GM21360 (cell line): Measurements from ENCODE around the gene RBSN.
A peak's percentile ranks its signal among the peaks of the same experiment; 100 is the strongest.

ENCODE experiments used
- ATAC-seq: cut with Tn5 transposase; IDR thresholded peaks from one replicate; pipeline ENCODE4 v1.9.1; 2021; ENCODE audit warnings: mild to moderate bottlenecking, moderate library complexity; ENCODE audit not compliant: unreplicated experiment

Gene RBSN

DNA sequence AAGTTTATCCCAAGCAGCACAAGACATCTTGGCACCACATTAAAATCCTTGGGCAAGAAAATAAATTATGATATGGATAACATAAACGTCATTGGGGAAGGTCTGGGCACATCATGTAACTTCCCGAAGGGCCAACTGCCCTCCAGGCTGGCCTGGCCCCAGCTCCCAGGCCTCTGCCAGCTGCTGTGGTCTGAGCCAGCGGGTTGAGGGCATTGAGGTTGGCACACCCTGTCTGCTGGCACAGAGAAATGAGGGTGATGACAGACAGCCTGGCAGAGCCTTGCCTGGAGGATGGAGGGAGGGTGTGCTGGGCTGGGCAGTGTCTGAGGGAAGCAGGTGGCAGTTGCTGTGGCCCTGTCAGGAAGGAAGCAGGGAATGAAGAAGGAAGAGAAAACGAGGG lies 3.3 kb upstream of the RBSN start:
- no peak for ATAC-seq

DNA sequence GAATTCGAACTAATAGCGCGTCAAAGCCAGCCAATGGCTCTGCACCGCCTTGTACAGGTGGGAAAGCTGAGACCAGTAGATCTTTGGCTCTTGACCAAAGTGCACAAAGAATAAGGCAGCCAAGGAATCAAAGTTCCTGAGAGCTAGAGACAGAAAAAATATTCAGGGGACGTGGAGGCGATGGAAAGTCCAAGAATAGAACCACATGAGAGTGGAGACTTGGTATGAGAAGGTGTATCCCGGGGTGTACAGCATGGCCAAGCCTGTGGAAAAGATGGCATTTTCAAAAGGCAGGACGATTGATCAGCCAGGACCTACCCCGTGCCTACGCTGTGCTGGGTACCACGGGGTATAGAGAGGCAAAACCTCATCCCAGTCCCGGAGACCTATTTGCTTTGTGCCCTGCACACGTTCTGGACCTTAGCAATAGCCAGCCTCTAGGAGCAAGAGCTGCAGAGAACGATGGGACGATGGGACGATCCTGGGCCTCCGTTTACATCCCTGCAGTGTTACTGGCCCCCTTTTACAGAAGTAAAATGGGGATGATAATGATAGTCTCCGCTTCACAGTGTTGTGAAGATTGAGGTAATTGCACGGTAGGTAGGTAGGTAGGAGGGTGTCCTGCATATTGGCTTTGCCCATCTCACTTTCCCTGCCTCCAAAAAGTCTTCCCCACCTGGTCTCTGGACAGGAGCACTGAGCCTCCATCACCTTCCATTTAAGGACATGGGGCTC lies 583 bp upstream of the RBSN start:
- no peak for ATAC-seq

DNA sequence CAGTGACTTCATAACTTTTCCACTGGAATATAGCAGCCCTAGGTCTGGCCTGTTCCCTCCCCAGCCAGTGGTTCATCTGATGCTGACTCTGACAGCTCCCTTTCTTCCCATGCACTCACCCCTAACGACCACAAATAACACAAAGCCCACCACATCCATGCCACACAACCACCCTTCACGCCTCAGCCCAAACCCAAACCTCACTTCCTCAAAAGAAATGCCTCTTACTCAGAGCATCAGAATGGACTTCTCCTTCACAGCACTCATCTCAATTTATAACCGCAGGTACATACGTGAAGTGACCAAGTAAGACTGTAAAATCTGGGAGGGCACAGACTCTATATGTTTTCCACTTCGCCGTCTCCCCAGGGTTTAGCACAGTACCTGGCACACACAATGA lies 1.1 kb downstream of the RBSN start:
- no peak for ATAC-seq

DNA sequence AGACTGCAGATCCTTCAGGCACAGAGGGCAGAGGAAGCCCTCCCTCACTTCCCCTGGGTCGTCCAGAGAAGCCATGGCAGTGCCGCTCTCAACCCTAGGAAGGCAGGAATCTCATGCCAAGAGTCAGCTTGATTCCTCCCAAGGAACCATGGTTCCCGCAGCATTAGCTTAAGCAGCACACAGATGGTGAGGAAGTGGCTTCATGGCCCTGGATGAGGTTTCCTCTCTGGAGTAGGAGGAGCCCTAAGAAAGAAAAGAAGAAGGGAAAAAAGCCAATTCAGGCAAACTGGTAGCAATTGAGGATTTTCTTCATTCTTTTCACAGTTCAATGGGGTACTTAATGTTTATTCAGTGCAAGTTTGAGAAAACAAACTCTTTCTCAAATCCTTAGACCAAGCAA lies 2.9 kb downstream of the RBSN start:
- ATAC-seq: no peak

DNA sequence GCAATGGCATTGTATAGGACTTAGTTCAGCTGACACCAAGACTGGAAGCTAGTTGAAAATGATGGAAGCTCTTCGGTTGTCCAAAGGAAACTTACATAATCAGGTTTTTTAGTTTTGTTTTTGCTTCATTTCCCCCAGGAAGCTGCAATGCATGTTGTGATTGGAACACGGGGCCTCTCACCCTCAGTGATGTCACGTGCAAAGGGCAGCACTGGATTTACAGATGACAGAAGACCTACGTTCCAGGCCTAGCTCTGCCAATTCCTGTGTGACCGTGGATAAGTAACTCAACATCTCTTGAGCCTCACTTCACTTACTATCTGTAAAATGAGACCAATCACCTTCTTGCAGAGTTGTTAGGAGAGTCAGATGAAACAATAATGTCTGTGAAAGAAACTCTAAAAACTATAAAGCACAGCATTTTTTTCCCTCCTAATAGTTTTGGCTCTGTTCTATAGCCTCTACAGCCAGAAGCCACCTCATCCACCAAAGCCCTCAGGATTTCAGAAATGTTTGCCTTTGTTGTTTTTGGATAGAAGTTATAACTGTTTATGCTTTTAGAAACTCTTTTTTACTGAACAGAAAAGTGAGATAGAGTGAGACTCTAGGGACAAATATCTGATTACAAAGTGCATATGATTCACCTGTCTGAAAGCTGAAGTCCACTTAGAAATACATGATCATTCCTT lies 4.6 kb downstream of the RBSN start:
- no peak for ATAC-seq

DNA sequence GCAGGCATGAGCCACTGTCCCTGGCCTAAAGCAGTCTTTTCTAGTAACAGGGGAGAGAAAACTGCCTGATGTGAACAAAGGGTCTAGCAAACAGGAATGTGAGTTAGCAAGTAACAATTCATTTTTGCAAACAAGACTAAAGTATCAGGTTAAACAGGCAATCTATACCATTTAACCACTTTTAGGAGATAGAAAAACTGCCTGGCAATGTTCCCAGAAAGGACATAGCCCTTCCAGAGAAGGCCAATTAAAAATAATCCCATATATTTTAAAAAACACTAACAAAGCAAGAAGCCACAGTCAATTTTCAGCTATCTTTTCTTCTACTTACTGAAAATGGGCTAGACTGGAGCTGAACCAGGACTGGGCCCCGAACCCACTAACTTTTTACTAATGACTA lies 6.3 kb downstream of the RBSN start:
- no peak for ATAC-seq

GRCh38 chr3:15091575-15091974 lies 7.4 kb downstream of the RBSN start:
- ATAC-seq: no peak

DNA sequence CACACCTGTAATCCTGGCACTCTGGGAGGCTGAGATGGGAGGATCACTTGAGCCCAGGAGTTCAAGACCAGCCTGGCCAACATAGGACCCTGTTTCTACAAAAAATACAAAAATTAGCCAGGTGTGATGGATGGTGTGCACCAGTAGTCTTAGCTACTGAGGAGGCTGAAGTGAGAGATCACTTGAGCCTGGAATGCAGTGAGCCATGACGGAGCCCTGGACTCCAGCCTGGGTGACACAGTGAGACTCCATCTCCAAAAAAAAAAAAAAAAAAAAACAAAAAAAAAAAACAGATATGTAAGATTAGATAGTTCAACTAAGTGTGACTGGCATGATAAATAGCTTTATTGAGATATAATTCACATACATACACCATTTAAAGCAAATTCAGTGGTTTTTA lies 9.7 kb downstream of the RBSN start:
- ATAC-seq: no peak

DNA sequence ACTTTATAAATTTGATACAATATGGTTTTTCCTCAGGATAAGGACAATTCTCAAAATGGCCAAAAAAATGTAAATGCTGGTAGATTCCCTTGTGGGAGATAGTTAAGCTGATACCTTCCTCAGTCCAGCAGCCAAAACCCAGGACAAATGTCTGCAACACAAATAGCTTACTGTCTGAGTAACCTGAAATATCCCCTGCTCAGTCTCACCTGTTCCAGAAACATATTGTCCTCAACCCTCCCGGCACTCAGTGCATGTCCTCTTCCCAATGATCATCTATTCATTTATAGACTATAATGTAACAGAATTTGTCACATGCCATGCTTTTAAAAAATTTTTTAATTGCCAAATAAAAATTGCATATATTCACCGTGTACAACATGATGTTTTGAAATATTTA lies 12.2 kb downstream of the RBSN start:
- no peak for ATAC-seq

GRCh38 chr3:15086263-15086662 lies 12.7 kb downstream of the RBSN start:
- no peak for ATAC-seq

DNA sequence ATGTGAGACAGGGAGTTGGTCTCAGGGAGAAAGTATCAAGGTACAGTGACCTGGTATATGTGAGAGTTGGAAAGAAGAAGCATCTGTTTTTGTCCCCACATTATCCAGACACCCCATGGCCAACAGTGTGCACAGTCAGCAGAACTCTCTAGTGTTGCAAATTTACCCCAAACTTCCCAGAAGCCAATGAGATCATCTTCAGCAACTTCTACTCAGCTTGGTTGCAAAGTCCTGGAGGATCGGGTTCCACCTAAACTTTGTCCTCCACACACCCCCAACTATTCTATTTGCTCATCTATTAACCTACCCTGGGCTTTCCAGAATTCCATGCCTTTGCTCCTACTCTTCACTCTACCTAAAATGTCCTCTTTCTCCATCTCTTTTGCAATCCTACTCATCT lies 15.7 kb downstream of the RBSN start:
- ATAC-seq: no peak

DNA sequence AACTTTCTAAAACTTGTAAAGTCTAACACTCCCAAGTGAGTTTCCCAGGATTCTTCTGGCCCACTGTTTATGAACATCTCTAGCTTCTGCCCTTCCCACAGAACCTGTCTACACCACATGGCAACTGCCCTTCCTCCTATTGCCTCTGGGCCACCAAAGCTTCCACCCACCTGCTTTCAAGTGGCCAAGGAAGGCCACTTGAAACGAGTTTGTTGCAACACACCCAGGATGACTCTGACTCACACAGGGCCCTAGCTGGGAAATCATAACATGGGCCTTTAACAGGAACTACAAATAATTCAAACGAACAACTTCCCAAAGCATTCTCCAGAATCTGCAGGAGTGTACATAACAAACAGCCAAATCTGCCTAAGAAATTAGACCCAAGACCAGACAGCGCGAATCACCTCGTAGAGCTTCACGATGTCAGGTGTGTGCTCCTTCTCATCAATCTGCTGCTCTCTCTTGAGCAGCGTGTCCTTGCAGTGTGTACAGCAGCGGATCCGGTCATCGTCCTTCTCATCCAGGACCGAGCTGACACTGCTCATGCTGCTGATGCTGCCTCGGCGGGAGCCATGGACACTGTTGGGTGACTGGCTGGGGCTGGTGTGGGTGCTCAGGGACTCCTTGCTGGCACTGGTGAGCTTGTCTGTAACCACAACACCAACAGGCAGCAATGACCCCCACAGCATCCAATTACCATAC lies 16.8 kb downstream of the RBSN start:
- no peak for ATAC-seq

GRCh38 chr3:15079091-15079490 lies 19.9 kb downstream of the RBSN start:
- ATAC-seq: no peak

DNA sequence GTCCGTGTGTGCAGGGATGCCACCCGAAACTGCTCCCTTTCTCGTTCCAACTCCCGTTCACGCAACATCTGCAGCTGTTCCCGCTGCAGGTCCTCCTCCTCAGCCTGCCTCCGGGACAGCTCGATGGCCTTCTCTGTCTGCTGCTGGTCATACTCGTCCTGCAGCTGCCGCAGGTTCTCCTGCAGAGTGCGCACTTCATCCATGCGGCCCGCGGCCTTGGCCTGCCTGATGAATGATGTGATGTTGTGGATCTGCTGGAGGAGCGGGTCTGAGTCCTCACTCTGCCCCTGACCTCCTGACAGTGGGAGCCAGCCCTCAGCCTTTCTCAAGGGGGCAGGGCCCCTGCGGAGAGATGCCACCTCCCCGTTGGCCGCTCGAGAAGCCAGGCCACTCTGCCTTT lies 24.4 kb downstream of the RBSN start:
- ATAC-seq: no peak

GRCh38 chr3:15071699-15072098 lies 27.2 kb downstream of the RBSN start:
- no peak for ATAC-seq

DNA sequence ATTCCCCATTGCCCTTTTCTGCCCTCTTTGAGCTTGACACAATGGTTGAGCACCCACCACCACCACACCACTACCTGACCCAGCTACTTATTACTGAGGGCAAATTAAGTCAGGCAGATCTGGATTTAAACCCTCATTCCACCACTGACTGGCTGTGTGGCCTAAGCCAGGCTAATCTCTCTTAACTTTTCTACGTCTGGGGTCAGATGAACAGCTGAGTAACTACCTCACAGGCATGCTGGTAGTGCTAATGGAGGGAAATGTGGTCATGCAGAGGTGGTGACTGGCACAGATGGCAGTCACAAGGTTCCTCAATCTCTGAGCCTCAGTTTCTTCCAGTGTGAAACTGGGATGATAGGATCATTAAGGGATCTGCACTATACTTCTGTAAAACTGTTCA lies 29.5 kb downstream of the RBSN start:
- no peak for ATAC-seq

- ATAC-seq: no peak
Observed at GRCh38 chr3:15066467-15066866, 32.5 kb downstream of the RBSN start.

DNA sequence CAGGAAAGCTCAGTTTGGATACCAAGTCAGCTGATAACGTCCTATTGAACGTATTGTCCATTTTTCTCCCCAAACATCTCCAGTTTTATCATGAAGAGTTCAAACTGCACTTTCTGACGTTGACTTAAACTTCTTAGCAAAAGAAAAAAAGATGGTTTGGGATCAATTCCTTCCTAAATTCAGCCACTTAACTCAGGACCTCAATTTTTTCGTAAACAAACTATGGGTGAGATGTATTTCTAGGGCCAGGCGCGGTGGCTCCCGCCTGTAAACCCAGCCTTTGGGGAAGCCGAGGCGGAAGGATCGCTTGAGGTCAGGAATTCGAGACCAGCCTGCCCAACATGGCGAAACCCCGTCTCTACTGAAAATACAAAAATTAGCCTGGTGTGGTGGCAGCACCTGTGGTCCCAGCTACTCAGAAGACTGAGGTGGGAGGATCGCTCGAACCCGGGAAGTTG lies 33.4 kb downstream of the RBSN start:
- no peak for ATAC-seq

GRCh38 chr3:15064835-15065549 lies 34.0 kb downstream of the RBSN start, which contains the start of gene MRPS25:
Gene MRPS25 (minus strand): TSS chr3:15065315. CDS start chr3:15065194, 121 bp downstream.
- ATAC-seq: peak; percentile 93

- ATAC-seq: no peak
Observed at GRCh38 chr3:15064299-15064834, 34.6 kb downstream of the RBSN start.
